IMR-90 (cell line): ENCODE results near the gene CNTN5. TPM values are rescaled to one million over a fixed set of nuclear protein-coding genes. Genes with fewer than 3 reads are reported as not detected.

ENCODE experiments used
- ATAC-seq: fragments of 200-7000 bp; cut with Tn5 transposase; 2 replicates; pipeline ENCODE4 v1.9.1; 2020; ENCODE audit warnings: low read depth, mild to moderate bottlenecking, moderate library complexity
- BruUV-seq: library from RNA; stranded (reverse); fragments of 400-500 nt; replicated peaks from 2 replicates; lab custom pipeline; 2021; lab: Mats Ljungman, UMichigan
- CTCF ChIA-PET: fragments of 300-600 bp; formaldehyde crosslinking; extraction: SDS; loops from one replicate; lab custom pipeline; 2021; ENCODE audit warnings: antibody characterized with exemption; lab: Yijun Ruan, JAX
- POLR2A ChIA-PET: fragments of 300-600 bp; sonication (Branson Sonifier 250); formaldehyde crosslinking; loops from one replicate; lab custom pipeline; 2022; ENCODE audit warnings: antibody characterized with exemption; ENCODE audit not compliant: unreplicated experiment; lab: Charles Lee
- DNase-seq: peaks from one replicate; pipeline ENCODE4 v3.0.0; 2013
- H2AFZ ChIP-seq: replicated peaks from 2 replicates; pipeline ENCODE3; 2013; ENCODE audit warnings: low read length, mild to moderate bottlenecking; ENCODE audit not compliant: poor library complexity
- H2AK5ac ChIP-seq: 2 replicates; pipeline ENCODE4 v1.6.1; 2013; ENCODE audit warnings: low read depth, low read length, inconsistent platforms
- H2AK9ac ChIP-seq: replicated peaks from 2 replicates; pipeline ENCODE3; 2013; ENCODE audit warnings: mild to moderate bottlenecking, low read depth, low read length, moderate library complexity; ENCODE audit not compliant: poor library complexity
- H2BK120ac ChIP-seq: 2 replicates; pipeline ENCODE4 v1.6.1; 2013; ENCODE audit warnings: low read depth, low read length, inconsistent platforms
- H2BK15ac ChIP-seq: 3 replicates; pipeline ENCODE4 v1.6.1; 2013; ENCODE audit warnings: low read depth, low read length, inconsistent platforms
- H2BK20ac ChIP-seq: 2 replicates; pipeline ENCODE4 v1.6.1; 2013; ENCODE audit warnings: low read depth, mild to moderate bottlenecking, inconsistent platforms, low read length, moderate library complexity
- H2BK5ac ChIP-seq: 2 replicates; pipeline ENCODE4 v1.6.1; 2013; ENCODE audit warnings: mild to moderate bottlenecking, low read depth, low read length, inconsistent platforms; ENCODE audit not compliant: poor library complexity, severe bottlenecking
- H3K14ac ChIP-seq: replicated peaks from 2 replicates; pipeline ENCODE4 v1.6.1; 2013; ENCODE audit warnings: low read depth, low read length, inconsistent platforms
- H3K18ac ChIP-seq: 2 replicates; pipeline ENCODE4 v1.6.1; 2013; ENCODE audit warnings: low read depth, low read length, control low read depth
- H3K23ac ChIP-seq: 2 replicates; pipeline ENCODE4 v1.6.1; 2013; ENCODE audit warnings: low read depth, low read length, inconsistent platforms
- H3K27ac ChIP-seq: 2 replicates; pipeline ENCODE4 v1.5.1; 2013; ENCODE audit warnings: mild to moderate bottlenecking, control low read depth, low read length; ENCODE audit not compliant: insufficient read depth
- H3K27me3 ChIP-seq: 2 replicates; pipeline ENCODE4 v1.6.1; 2013; ENCODE audit warnings: low read length; ENCODE audit not compliant: control insufficient read depth, insufficient read depth
- H3K36me3 ChIP-seq: 2 replicates; pipeline ENCODE4 v1.6.1; 2013; ENCODE audit warnings: low read length, mixed read lengths; ENCODE audit not compliant: control insufficient read depth, insufficient read depth
- H3K4ac ChIP-seq: 2 replicates; pipeline ENCODE4 v1.6.1; 2013; ENCODE audit warnings: low read depth, low read length, inconsistent platforms
- H3K4me1 ChIP-seq: 2 replicates; pipeline ENCODE4 v1.6.1; 2013; ENCODE audit warnings: low read length, mixed read lengths; ENCODE audit not compliant: control insufficient read depth, insufficient read depth
- H3K4me2 ChIP-seq: 2 replicates; pipeline ENCODE4 v1.6.1; 2013; ENCODE audit warnings: low read depth, mild to moderate bottlenecking, control low read depth, low read length, moderate library complexity
- H3K4me3 ChIP-seq: 2 replicates; pipeline ENCODE4 v1.5.1; 2013; ENCODE audit warnings: low read depth, mild to moderate bottlenecking, control low read depth, low read length, moderate library complexity; ENCODE audit not compliant: insufficient read depth
- H3K56ac ChIP-seq: 2 replicates; pipeline ENCODE4 v1.6.1; 2013; ENCODE audit warnings: low read length, inconsistent platforms; ENCODE audit not compliant: insufficient read depth; ENCODE audit errors: extremely low read depth
- H3K79me1 ChIP-seq, 2 experiments: 2 replicates each; pipeline ENCODE4 v1.6.1; 2013; ENCODE audit warnings: low read length in 2 of 2, inconsistent platforms in 1 of 2, low read depth in 1 of 2
- H3K9ac ChIP-seq: 2 replicates; pipeline ENCODE4 v1.6.1; 2013; ENCODE audit warnings: low read depth, low read length, control low read depth
- H3K9me1 ChIP-seq: 2 replicates; pipeline ENCODE4 v1.6.1; 2013; ENCODE audit warnings: low read length, inconsistent platforms; ENCODE audit not compliant: insufficient read depth
- H3K9me3 ChIP-seq: 2 replicates; pipeline ENCODE4 v1.6.1; 2013; ENCODE audit warnings: low read length; ENCODE audit not compliant: control insufficient read depth, insufficient read depth
- H4K20me1 ChIP-seq: 2 replicates; pipeline ENCODE4 v1.6.1; 2013; ENCODE audit warnings: low read length, inconsistent platforms; ENCODE audit not compliant: insufficient read depth
- H4K5ac ChIP-seq: 2 replicates; pipeline ENCODE4 v1.6.1; 2013; ENCODE audit warnings: mild to moderate bottlenecking, low read depth, low read length, control low read depth
- H4K8ac ChIP-seq, 2 experiments: 2 replicates each; pipeline ENCODE4 v1.6.1; 2013; ENCODE audit warnings: low read depth in 2 of 2, low read length in 2 of 2, control low read depth in 1 of 2, inconsistent platforms in 1 of 2
- H4K91ac ChIP-seq: 2 replicates; pipeline ENCODE4 v1.6.1; 2013; ENCODE audit warnings: low read depth, low read length, inconsistent platforms; ENCODE audit not compliant: insufficient read depth
- FOS ChIP-seq: fragments of 150-350 bp; IDR thresholded peaks from 2 replicates; pipeline ENCODE4 v1.6.1; 2016; ENCODE audit warnings: low read depth, low read length
- RCOR1 ChIP-seq: IDR thresholded peaks from 2 replicates; pipeline ENCODE4 v1.6.1; 2012; ENCODE audit warnings: mild to moderate bottlenecking, low read length, improper control_type of control experiment; ENCODE audit not compliant: insufficient replicate concordance
- RFX5 ChIP-seq: IDR thresholded peaks from 2 replicates; pipeline ENCODE4 v1.8.0; 2012; ENCODE audit warnings: low read depth, mild to moderate bottlenecking, low read length, moderate library complexity
- dilution Hi-C: fragments of 300-500 bp; cut with HindIII; formaldehyde crosslinking; loops from one replicate; pipeline ENCODE4 v1.14.3; 2018; ENCODE audit warnings: low sequenced_read_pairs; ENCODE audit not compliant: unreplicated experiment
- in situ Hi-C: fragments of 300-500 bp; cut with MboI; formaldehyde crosslinking; loops from 3 replicates; pipeline ENCODE4 v1.14.3; 2019; ENCODE audit warnings: low sequenced_read_pairs, inconsistent platforms, mixed read lengths
- intact Hi-C: fragments of 100-400 bp; cut with micrococcal nuclease; formaldehyde crosslinking; loops from 2 replicates; pipeline ENCODE4 v1.10.0; 2022
- polyA plus RNA-seq, 3 experiments: library from polyadenylated mRNA; depleted of rRNA; stranded (reverse); fragments of >200 nt; gene quantifications; 2 replicates each; pipeline ENCODE4 v1.2.3, GENCODE V29; 2012; ENCODE audit warnings: low replicate concordance in 1 of 3
- total RNA-seq: library from RNA; depleted of rRNA; stranded (reverse); fragments of >200 nt; gene quantifications from 2 replicates; pipeline ENCODE4 v1.2.3, GENCODE V29; 2012

The CNTN5 gene
- total and polyA plus RNA-seq, 2 of the 4 experiments (the other 2 are of a cell fraction): not detected

- no peak overlapping the region for H3K27ac ChIP-seq
- no peak overlapping the region for H3K23ac ChIP-seq
- no peak for ATAC-seq
- H2BK15ac ChIP-seq: no peak overlapping the region
- H3K4me1 ChIP-seq: no peaks in the 10 kb centered on the region
- dilution Hi-C loops (no loop called here), in situ Hi-C loops (no loop called here), intact Hi-C loops (no loop called here)
- POLR2A ChIA-PET: no interaction called here
- H3K27me3 ChIP-seq: no peaks in the 10 kb centered on the region
- H2AFZ ChIP-seq: no peak overlapping the region
- no peak overlapping the region for H3K4me3 ChIP-seq
- H4K20me1 ChIP-seq: no peaks in the 10 kb centered on the region
- H3K36me3 ChIP-seq: no peaks in the 10 kb centered on the region
- no peak overlapping the region for H2AK5ac ChIP-seq
- no peak overlapping the region for H4K5ac ChIP-seq
- H3K18ac ChIP-seq: no peak overlapping the region
- H3K4ac ChIP-seq: no peak overlapping the region
- no peaks in the 10 kb centered on the region for H3K79me1 ChIP-seq
- no peak overlapping the region for H4K91ac ChIP-seq
- DNase-seq: no peak
- TF ChIP-seq FOS (no peak), RCOR1 (no peak), RFX5 (no peak)
- no peaks in the 10 kb centered on the region for H3K9me1 ChIP-seq
- H4K8ac ChIP-seq: no peak overlapping the region
- no peak overlapping the region for H3K14ac ChIP-seq
- H3K9me3 ChIP-seq: no peaks in the 10 kb centered on the region
- no peak overlapping the region for H3K9ac ChIP-seq
- no TSS peak for BruUV-seq
- H3K56ac ChIP-seq: no peak overlapping the region
- no peak overlapping the region for H2AK9ac ChIP-seq
- H2BK20ac ChIP-seq: no peak overlapping the region
- no peak overlapping the region for H3K4me2 ChIP-seq
- no peak overlapping the region for H2BK5ac ChIP-seq
- CTCF ChIA-PET: no interaction called here
- no peak overlapping the region for H2BK120ac ChIP-seq
Observed at GRCh38 chr11:100353083-100353482, 1332.3 kb downstream of the CNTN5 start.
